Liver (tissue), 9 donors: ENCODE results near the gene PALLD. TPM values are rescaled to one million over a fixed set of nuclear protein-coding genes. Genes with fewer than 3 reads are reported as not detected.

Source experiments
- DNase-seq: peaks from one replicate; pipeline ENCODE4 v3.0.0-alpha.2; 2017; ENCODE audit warnings: low spot score
- H3K27ac ChIP-seq, 2 donors: one replicate each; pipeline ENCODE4 v1.7.0; 2013; ENCODE audit warnings: inconsistent platforms in 2 of 2, low read length in 2 of 2, control low read depth in 1 of 2, low read depth in 1 of 2, mild to moderate bottlenecking in 1 of 2
- H3K27me3 ChIP-seq, 4 donors: one replicate each; pipeline versions ENCODE4 v1.6.1 to v1.7.0; 2013; ENCODE audit warnings: low read length in 3 of 4, inconsistent platforms in 1 of 4, mild to moderate bottlenecking in 1 of 4, moderate library complexity in 1 of 4; ENCODE audit not compliant: control insufficient read depth in 4 of 4, insufficient read depth in 4 of 4
- H3K36me3 ChIP-seq, 4 donors: one replicate each; pipeline versions ENCODE4 v1.6.1 to v1.7.0; 2013; ENCODE audit warnings: low read length in 3 of 4, mild to moderate bottlenecking in 3 of 4, low read depth in 1 of 4, moderate library complexity in 1 of 4; ENCODE audit not compliant: control insufficient read depth in 4 of 4, insufficient read depth in 3 of 4
- H3K4me1 ChIP-seq, 4 donors: one replicate each; pipeline versions ENCODE4 v1.6.1 to v1.7.0; 2013; ENCODE audit warnings: low read length in 3 of 4, mild to moderate bottlenecking in 3 of 4, moderate library complexity in 1 of 4; ENCODE audit not compliant: control insufficient read depth in 4 of 4, insufficient read depth in 4 of 4
- H3K4me3 ChIP-seq, 3 donors: one replicate each; pipeline versions ENCODE4 v1.6.1 to v1.7.0; 2013; ENCODE audit warnings: low read length in 3 of 3, control low read depth in 1 of 3, low read depth in 1 of 3, mild to moderate bottlenecking in 1 of 3
- H3K9ac ChIP-seq, 2 donors: one replicate each; pipeline ENCODE4 v1.7.0; 2013; ENCODE audit warnings: low read length in 2 of 2, mild to moderate bottlenecking in 2 of 2, moderate library complexity in 2 of 2, control low read depth in 1 of 2, low read depth in 1 of 2
- H3K9me3 ChIP-seq, 4 donors: one replicate each; pipeline versions ENCODE4 v1.6.1 to v1.7.0; 2013; ENCODE audit warnings: low read length in 3 of 4; ENCODE audit not compliant: control insufficient read depth in 4 of 4
- ATF3 ChIP-seq: IDR thresholded peaks from 2 replicates; pipeline ENCODE4 v1.6.1; 2016; ENCODE audit warnings: antibody characterized with exemption
- CTCF ChIP-seq: fragments of 150-350 bp; IDR thresholded peaks from 2 replicates; pipeline ENCODE4 v1.5.1; 2017; ENCODE audit warnings: improper control_type of control experiment, low read depth, low read length; ENCODE audit not compliant: missing input control
- FOXA1 ChIP-seq: IDR thresholded peaks from 2 replicates; pipeline ENCODE4 v1.6.1; 2016; ENCODE audit warnings: antibody characterized with exemption
- FOXA2 ChIP-seq: IDR thresholded peaks from 2 replicates; pipeline ENCODE4 v1.6.1; 2016; ENCODE audit warnings: antibody characterized with exemption
- GABPA ChIP-seq, 2 donors: IDR thresholded peaks in 1 of 2; conservative IDR thresholded peaks in 1 of 2; 2 replicates each; pipeline ENCODE4 v1.6.1; 2016; ENCODE audit warnings: antibody characterized with exemption in 2 of 2, mild to moderate bottlenecking in 1 of 2, moderate library complexity in 1 of 2
- HNF4A ChIP-seq, 2 donors: conservative IDR thresholded peaks; 2 replicates each; pipeline ENCODE4 v1.6.1; 2016; ENCODE audit warnings: antibody characterized with exemption in 2 of 2, mild to moderate bottlenecking in 2 of 2
- HNF4G ChIP-seq: IDR thresholded peaks from 2 replicates; pipeline ENCODE4 v1.6.1; 2016; ENCODE audit warnings: antibody characterized with exemption
- JUND ChIP-seq, 2 donors: IDR thresholded peaks; 2 replicates each; pipeline ENCODE4 v1.6.1; 2016; ENCODE audit warnings: antibody characterized with exemption in 2 of 2
- MAX ChIP-seq: IDR thresholded peaks from 2 replicates; pipeline ENCODE4 v1.6.1; 2016; ENCODE audit warnings: antibody characterized with exemption
- NR2F2 ChIP-seq: IDR thresholded peaks from 2 replicates; pipeline ENCODE4 v1.6.1; 2016; ENCODE audit warnings: antibody characterized with exemption
- RAD21 ChIP-seq, 2 donors: IDR thresholded peaks; 2 replicates each; pipeline ENCODE4 v1.6.1; 2016; ENCODE audit warnings: antibody characterized with exemption in 2 of 2, mild to moderate bottlenecking in 2 of 2
- REST ChIP-seq: IDR thresholded peaks from 2 replicates; pipeline ENCODE4 v1.6.1; 2016; ENCODE audit warnings: antibody characterized with exemption, mild to moderate bottlenecking
- RXRA ChIP-seq, 2 donors: IDR thresholded peaks; 2 replicates each; pipeline ENCODE4 v1.6.1; 2017 to 2018; ENCODE audit warnings: antibody characterized with exemption in 2 of 2, mild to moderate bottlenecking in 1 of 2
- SP1 ChIP-seq: IDR thresholded peaks from 2 replicates; pipeline ENCODE4 v1.6.1; 2018; ENCODE audit warnings: antibody characterized with exemption, mild to moderate bottlenecking
- TAF1 ChIP-seq: conservative IDR thresholded peaks from 2 replicates; pipeline ENCODE4 v1.6.1; 2016; ENCODE audit warnings: antibody characterized with exemption, mild to moderate bottlenecking
- YY1 ChIP-seq: IDR thresholded peaks from 2 replicates; pipeline ENCODE4 v1.6.1; 2016; ENCODE audit warnings: antibody characterized with exemption, mild to moderate bottlenecking
- ZBTB33 ChIP-seq: IDR thresholded peaks from 2 replicates; pipeline ENCODE4 v1.6.1; 2016; ENCODE audit warnings: antibody characterized with exemption
- WGBS: extraction: QIAGEN DNeasy Blood & Tissue Kit; methylation state at CpG from one replicate; pipeline ENCODE4 v1.1.7; 2013; 5-methylcytosine and 5-hydroxymethylcytosine counted together
- polyA plus RNA-seq, 2 donors: library from polyadenylated mRNA; stranded (reverse) in 1 of 2; unstranded in 1 of 2; fragments of 200-250 nt in 1 of 2; fragments of >200 nt in 1 of 2; fragmentation: Nextera tagmentation in 1 of 2; extraction: Ambion mirVana in 1 of 2; gene quantifications; one replicate each; pipeline versions ENCODE4 v1.2.1 to v1.2.3, GENCODE V29; 2013 to 2015
- total RNA-seq, 2 donors: library from RNA; depleted of rRNA; stranded (reverse); fragments of >200 nt; gene quantifications; one replicate each; pipeline ENCODE4 v1.2.3, GENCODE V29; 2014
- donor health status: healthy.
- donor health status: healthy.
- donor health status: healthy.
- donor health status: healthy.
- donor health status: healthy.

Gene PALLD
- total and polyA plus RNA-seq, 4 donors: 9.0 to 26.3 (median 14.7) TPM

GRCh38 chr4:168677879-168678278 is 181.0 kb downstream of the PALLD start:
- Histone ChIP-seq H3K27ac (no peak overlapping the region), H3K27me3 (no peaks in the 10 kb centered on the region), H3K36me3 (no peaks in the 10 kb centered on the region), H3K9ac (no peak overlapping the region), H3K4me3 (no peak overlapping the region), H3K4me1 (no peaks in the 10 kb centered on the region), H3K9me3 (no peaks in the 10 kb centered on the region)
- no peak for DNase-seq
- WGBS: 95% methylated on average over 11 of the region's 11 CpGs
- TF ChIP-seq MAX (no peak), SP1 (no peak), HNF4A (conservative IDR thresholded peaks at IDR 0.05) (no peak), RXRA (IDR thresholded peaks at IDR 0.05) (no peak), ATF3 (no peak), FOXA2 (no peak), FOXA1 (no peak), HNF4G (no peak), GABPA (IDR thresholded peaks at IDR 0.05 in 1 of 2, conservative IDR thresholded peaks at IDR 0.05 in 1 of 2) (no peak), RAD21 (IDR thresholded peaks at IDR 0.05) (no peak), REST (no peak), TAF1 (no peak), CTCF (no peak), YY1 (no peak), NR2F2 (no peak), JUND (IDR thresholded peaks at IDR 0.05) (no peak), ZBTB33 (no peak)
